Natural killer cell (primary cell): ENCODE results near the gene DACH1. TPM values are rescaled to one million over a fixed set of nuclear protein-coding genes. Genes with fewer than 3 reads are reported as not detected.

Source experiments
- ATAC-seq, 3 donors: fragments of 150-1000 bp in 2 of 3; fragments of 200-7000 bp in 1 of 3; cut with Tn5 transposase; 1 replicate in 1 of 3; 2 replicates in 2 of 3; pipeline ENCODE4 v1.10.0; 2021; ENCODE audit warnings: mild to moderate bottlenecking in 2 of 3, moderate library complexity in 2 of 3
- DNase-seq, 2 donors: peaks; one replicate each; pipeline versions ENCODE4 v3.0.0 to v3.0.0-alpha.2; 2013 to 2021; ENCODE audit warnings: mixed read lengths in 1 of 2
- H3K27ac ChIP-seq: one replicate; pipeline ENCODE4 v1.5.1; 2013; ENCODE audit warnings: mild to moderate bottlenecking, low read length
- H3K27me3 ChIP-seq: one replicate; pipeline ENCODE4 v1.6.1; 2013; ENCODE audit warnings: low read length; ENCODE audit not compliant: control insufficient read depth, insufficient read depth
- H3K36me3 ChIP-seq: one replicate; pipeline ENCODE4 v1.6.1; 2013; ENCODE audit warnings: low read length; ENCODE audit not compliant: control insufficient read depth, insufficient read depth
- H3K4me1 ChIP-seq: one replicate; pipeline ENCODE4 v1.6.1; 2013; ENCODE audit warnings: low read length; ENCODE audit not compliant: control insufficient read depth, insufficient read depth
- H3K4me3 ChIP-seq: one replicate; pipeline ENCODE4 v1.5.1; 2013; ENCODE audit warnings: low read length
- H3K9me3 ChIP-seq: one replicate; pipeline ENCODE4 v1.6.1; 2013; ENCODE audit warnings: low read length; ENCODE audit not compliant: control insufficient read depth, insufficient read depth
- H3K27ac Mint-ChIP-seq, 2 donors: one replicate each; pipeline ENCODE4 v1.8.0; 2022; ENCODE audit warnings: mild to moderate bottlenecking in 2 of 2, mixed read lengths in 2 of 2, moderate library complexity in 1 of 2
- H3K27me3 Mint-ChIP-seq, 2 donors: one replicate each; pipeline ENCODE4 v1.8.0; 2022; ENCODE audit warnings: low read depth in 2 of 2, mixed read lengths in 2 of 2
- H3K36me3 Mint-ChIP-seq: one replicate; pipeline ENCODE4 v1.8.0; 2022; ENCODE audit warnings: mixed read lengths
- H3K4me1 Mint-ChIP-seq, 2 donors: one replicate each; pipeline ENCODE4 v1.8.0; 2022; ENCODE audit warnings: mixed read lengths in 2 of 2
- H3K4me3 Mint-ChIP-seq: one replicate; pipeline ENCODE4 v1.8.0; 2022; ENCODE audit warnings: mild to moderate bottlenecking, moderate library complexity, mixed read lengths
- H3K9me3 Mint-ChIP-seq, 2 donors: one replicate each; pipeline ENCODE4 v1.8.0; 2022; ENCODE audit warnings: mixed read lengths in 2 of 2
- CTCF ChIP-seq: fragments of 200-600 bp; IDR thresholded peaks from one replicate; pipeline ENCODE4 v1.8.0; 2022; ENCODE audit warnings: antibody characterized with exemption
- WGBS: methylation state at CpG from one replicate; pipeline ENCODE4 v1.1.7; 2013; ENCODE audit warnings: missing lambda C conversion rate; ENCODE audit not compliant: insufficient coverage; 5-methylcytosine and 5-hydroxymethylcytosine counted together
- intact Hi-C: fragments of 100-400 bp; cut with micrococcal nuclease; formaldehyde crosslinking; loops from one replicate; pipeline ENCODE4 v1.14.2; 2022
- total RNA-seq, 4 donors: library from RNA; stranded (reverse); fragments of 120-200 nt in 1 of 4; gene quantifications; one replicate each; pipeline versions ENCODE4 v1.2.3 to v1.2.4, GENCODE V29; 2013 to 2022

DACH1 gene
- total RNA-seq, 3 donors from 2014 or later (not counting 1 experiment from before 2014, with no cell fraction given), result 0.29 to 2.3 (median 0.49) TPM

- TF ChIP-seq CTCF, result no peak
- Histone ChIP-seq H3K9me3 (no peaks in the 10 kb centered on the region), H3K27me3 (no peaks in the 10 kb centered on the region), H3K27ac (no peak overlapping the region), H3K4me3 (no peak overlapping the region), H3K36me3 (no peaks in the 10 kb centered on the region), H3K4me1 (no peaks in the 10 kb centered on the region)
- ATAC-seq, result no peak
- Mint-ChIP-seq H3K9me3 (peaks cover 2 to 7% of the 10 kb centered on the region in 2 donors), H3K4me1 (no peaks in the 10 kb centered on the region), H3K4me3 (no peak overlapping the region), H3K27ac (no peak overlapping the region), H3K36me3 (no peaks in the 10 kb centered on the region), H3K27me3 (no peaks in the 10 kb centered on the region)
- no peak for DNase-seq
- intact Hi-C loops, result no loop called here
- WGBS, result no CpG with 5 or more reads among the region's 1 CpG
These were observed 378.8 kb downstream of the DACH1 start for GRCh38 chr13:71488201-71488600.

GRCh38 chr13:71485913-71486312 is 381.1 kb downstream of the DACH1 start:
- H3K27ac ChIP-seq, result no peak overlapping the region
- intact Hi-C loops, result no loop called here
- H3K27me3 ChIP-seq, result no peaks in the 10 kb centered on the region
- TF ChIP-seq CTCF, result no peak
- ATAC-seq, result no peak
- H3K36me3 Mint-ChIP-seq, result no peaks in the 10 kb centered on the region
- H3K9me3 ChIP-seq, result no peaks in the 10 kb centered on the region
- no peak overlapping the region for H3K27ac Mint-ChIP-seq
- no CpG with 5 or more reads among the region's 1 CpG for WGBS
- H3K4me3 Mint-ChIP-seq, result no peak overlapping the region
- no peak overlapping the region for H3K4me3 ChIP-seq
- H3K4me1 Mint-ChIP-seq, result no peaks in the 10 kb centered on the region
- H3K4me1 ChIP-seq, result no peaks in the 10 kb centered on the region
- DNase-seq, result no peak
- H3K27me3 Mint-ChIP-seq, result no peaks in the 10 kb centered on the region
- H3K36me3 ChIP-seq, result no peaks in the 10 kb centered on the region
- H3K9me3 Mint-ChIP-seq, result peaks cover 2 to 3% of the 10 kb centered on the region in 2 donors

GRCh38 chr13:71483733-71484132 is 383.3 kb downstream of the DACH1 start:
- H3K4me1 ChIP-seq, result no peaks in the 10 kb centered on the region
- no peaks in the 10 kb centered on the region for H3K36me3 Mint-ChIP-seq
- TF ChIP-seq CTCF, result no peak
- no peaks in the 10 kb centered on the region for H3K27me3 Mint-ChIP-seq
- H3K9me3 Mint-ChIP-seq, result peaks cover 6% of the 10 kb centered on the region in 2 donors
- H3K27ac Mint-ChIP-seq, result no peak overlapping the region
- H3K4me3 Mint-ChIP-seq, result no peak overlapping the region
- no peak for DNase-seq
- H3K36me3 ChIP-seq, result no peaks in the 10 kb centered on the region
- no peaks in the 10 kb centered on the region for H3K4me1 Mint-ChIP-seq
- H3K9me3 ChIP-seq, result no peaks in the 10 kb centered on the region
- ATAC-seq, result no peak
- intact Hi-C loops, result no loop called here
- H3K27ac ChIP-seq, result no peak overlapping the region
- no peaks in the 10 kb centered on the region for H3K27me3 ChIP-seq
- H3K4me3 ChIP-seq, result no peak overlapping the region

- no peaks in the 10 kb centered on the region for H3K36me3 ChIP-seq
- no peaks in the 10 kb centered on the region for H3K27me3 Mint-ChIP-seq
- DNase-seq (no peak), ATAC-seq (no peak)
- no peak overlapping the region for H3K4me3 ChIP-seq
- H3K4me1 Mint-ChIP-seq, result no peaks in the 10 kb centered on the region
- no peaks in the 10 kb centered on the region for H3K9me3 ChIP-seq
- H3K4me1 ChIP-seq, result no peaks in the 10 kb centered on the region
- intact Hi-C loops, result no loop called here
- 95% methylated on average over 3 of the region's 3 CpGs for WGBS
- no peaks in the 10 kb centered on the region for H3K36me3 Mint-ChIP-seq
- no peak overlapping the region for H3K27ac Mint-ChIP-seq
- peaks cover 4 to 6% of the 10 kb centered on the region in 2 donors for H3K9me3 Mint-ChIP-seq
- TF ChIP-seq CTCF, result no peak
- H3K4me3 Mint-ChIP-seq, result no peak overlapping the region
- H3K27me3 ChIP-seq, result no peaks in the 10 kb centered on the region
- H3K27ac ChIP-seq, result no peak overlapping the region
These were observed 385.5 kb downstream of the DACH1 start for GRCh38 chr13:71481501-71481900.
